GM12878 (cell line): Measurements from ENCODE around the gene CNTN2. TPM values are rescaled to one million over a fixed set of nuclear protein-coding genes. Genes with fewer than 3 reads are reported as not detected.

Experiments used
- ATAC-seq: fragments of 200-7000 bp; cut with Tn5 transposase; 3 replicates; pipeline ENCODE4 v1.9.1; 2020; ENCODE audit warnings: mild to moderate bottlenecking, moderate library complexity
- BruUV-seq: library from RNA; stranded (reverse); fragments of 400-500 nt; replicated peaks from 2 replicates; lab custom pipeline; 2021; lab: Mats Ljungman, UMichigan
- CTCF ChIA-PET: fragments of 300-600 bp; sonication (Branson Sonifier 250); formaldehyde crosslinking; extraction: SDS; loops from one replicate; lab custom pipeline; 2021; ENCODE audit warnings: inconsistent platforms; lab: Yijun Ruan, JAX
- POLR2A ChIA-PET: fragments of 350-600 bp; formaldehyde crosslinking; extraction: SDS; loops from one replicate; lab custom pipeline; 2021; ENCODE audit warnings: inconsistent platforms; lab: Charles Lee
- RAD21 ChIA-PET: fragments of 300-600 bp; sonication (Branson Sonifier 250); formaldehyde crosslinking; loops from one replicate; lab custom pipeline; 2023; ENCODE audit warnings: antibody characterized with exemption; ENCODE audit not compliant: unreplicated experiment; lab: Charles Lee
- SMC1A ChIA-PET: fragments of 300-600 bp; sonication (Branson Sonifier 250); formaldehyde crosslinking; loops from one replicate; lab custom pipeline; 2023; ENCODE audit not compliant: unreplicated experiment, uncharacterized antibody; lab: Charles Lee
- DNase-seq: peaks from one replicate; pipeline ENCODE4 v3.0.0-alpha.2; 2011; ENCODE audit warnings: low read depth, low spot score
- FAIRE-seq: peaks from 3 replicates; lab custom pipeline; 2011; peaks lifted over from hg19 to GRCh38; lab: Jason Lieb, UNC
- H2AFZ ChIP-seq: 2 replicates; pipeline ENCODE4 v1.6.0; 2011; ENCODE audit warnings: low read depth, low read length, control low read depth; ENCODE audit not compliant: control insufficient read depth
- H3K27ac ChIP-seq: 2 replicates; pipeline ENCODE4 v1.5.1; 2011; ENCODE audit warnings: control low read depth; ENCODE audit not compliant: control insufficient read depth, insufficient read depth
- H3K27me3 ChIP-seq, 2 experiments: replicated peaks in 1 of 2; 2 replicates each; pipeline versions ENCODE4 v1.6.0 to v1.6.1; 2011; ENCODE audit warnings: low read length in 1 of 2; ENCODE audit not compliant: control insufficient read depth in 2 of 2, insufficient read depth in 2 of 2
- H3K36me3 ChIP-seq, 2 experiments: 2 replicates each; pipeline ENCODE4 v1.5.1; 2011; ENCODE audit warnings: low read length in 1 of 2; ENCODE audit not compliant: control insufficient read depth in 2 of 2, insufficient read depth in 2 of 2
- H3K4me1 ChIP-seq: 2 replicates; pipeline ENCODE4 v1.6.1; 2011; ENCODE audit warnings: mild to moderate bottlenecking, low read length, moderate library complexity, mixed read lengths; ENCODE audit not compliant: control insufficient read depth, insufficient read depth
- H3K4me2 ChIP-seq: 2 replicates; pipeline ENCODE4 v1.6.0; 2011; ENCODE audit warnings: control low read depth; ENCODE audit not compliant: control insufficient read depth, insufficient read depth
- H3K4me3 ChIP-seq: fragments of 200-600 bp; sonication (generic); 2 replicates; pipeline ENCODE4 v1.5.1; 2016
- H3K79me2 ChIP-seq: 2 replicates; pipeline ENCODE4 v1.6.0; 2011; ENCODE audit warnings: low read length; ENCODE audit not compliant: control insufficient read depth, insufficient read depth
- H3K9ac ChIP-seq: 2 replicates; pipeline ENCODE4 v1.8.0; 2011; ENCODE audit warnings: low read length, control low read depth, mixed read lengths; ENCODE audit not compliant: control insufficient read depth, insufficient read depth
- H3K9me3 ChIP-seq: replicated peaks from 3 replicates; pipeline ENCODE4 v1.5.1; 2011; ENCODE audit warnings: mild to moderate bottlenecking, low read length; ENCODE audit not compliant: control insufficient read depth, insufficient read depth
- H4K20me1 ChIP-seq: 2 replicates; pipeline ENCODE4 v1.6.0; 2011; ENCODE audit not compliant: control insufficient read depth, insufficient read depth
- CBX5 ChIP-seq: sonication (generic); IDR thresholded peaks from 2 replicates; pipeline ENCODE4 v1.6.1; 2016; ENCODE audit warnings: low read depth, moderate library complexity, mild to moderate bottlenecking, inconsistent platforms
- CHD1 ChIP-seq: IDR thresholded peaks from 2 replicates; pipeline ENCODE4 v1.6.1; 2012; ENCODE audit warnings: low read depth, low read length, improper control_type of control experiment
- CREB1 ChIP-seq: IDR thresholded peaks from 2 replicates; pipeline ENCODE4 v1.6.1; 2012; ENCODE audit warnings: low read depth, mild to moderate bottlenecking, inconsistent platforms
- ETV6 ChIP-seq, 2 experiments: fragments of 450-650 bp in 1 of 2; IDR thresholded peaks in 1 of 2; conservative IDR thresholded peaks in 1 of 2; 2 replicates each; pipeline ENCODE4 v1.6.1; 2014; ENCODE audit warnings: antibody characterized with exemption in 1 of 2, borderline replicate concordance in 1 of 2, low read depth in 1 of 2, mild to moderate bottlenecking in 1 of 2, moderate library complexity in 1 of 2
- NBN ChIP-seq: fragments of 450-650 bp; IDR thresholded peaks from 2 replicates; pipeline ENCODE4 v1.6.1; 2016
- SRF ChIP-seq, 2 experiments: IDR thresholded peaks; 2 replicates each; pipeline ENCODE4 v1.6.1; 2011; ENCODE audit warnings: low read depth in 2 of 2, low read length in 2 of 2, mild to moderate bottlenecking in 1 of 2, moderate library complexity in 1 of 2
- WGBS: methylation state at CpG from one replicate; pipeline ENCODE4 v1.1.6; 2016; ENCODE audit warnings: low lambda C conversion rate; ENCODE audit not compliant: insufficient replicate concordance, insufficient coverage; ENCODE audit errors: missing lambda C conversion rate; 5-methylcytosine and 5-hydroxymethylcytosine counted together
- in situ Hi-C: fragments of 300-500 bp; cut with MboI; formaldehyde crosslinking; loops from 9 replicates; pipeline ENCODE4 v1.14.3; 2018; ENCODE audit warnings: mixed read lengths
- intact Hi-C: fragments of 100-400 bp; cut with micrococcal nuclease; formaldehyde crosslinking; loops from one replicate; pipeline ENCODE4 v1.14.2; 2022; ENCODE audit not compliant: unreplicated experiment
- polyA plus RNA-seq, 11 experiments: library from polyadenylated mRNA; depleted of rRNA in 4 of 11; unstranded in 6 of 11; stranded (reverse) in 5 of 11; fragments of >200 nt; fragmentation: Nextera tagmentation in 4 of 11; fragmentation: Illumina TruSeq in 1 of 11; extraction: Ambion mirVana in 4 of 11; extraction: Trizol in 1 of 11; gene quantifications; 1 replicate in 1 of 11; 2 replicates in 10 of 11; pipeline versions ENCODE4 v1.2.1 to v1.2.3, GENCODE V29; 2011 to 2016; ENCODE audit warnings: inconsistent platforms in 2 of 11, missing spikeins in 2 of 11, low read depth in 1 of 11
- total RNA-seq, 4 experiments: library from RNA; depleted of rRNA in 3 of 4; stranded (reverse); fragments of >200 nt in 3 of 4; fragmentation: Illumina TruSeq in 1 of 4; extraction: Trizol in 1 of 4; gene quantifications; 2 replicates each; pipeline versions ENCODE4 v1.2.1 to v1.2.3, GENCODE V29; 2013 to 2021
- TF ChIP-seq, protein P1 (sequence below), 3 experiments: IDR thresholded peaks in 2 of 3; conservative IDR thresholded peaks in 1 of 3; 2 replicates each; pipeline ENCODE4 v1.5.1; 2011; ENCODE audit warnings: low read depth in 3 of 3, low read length in 3 of 3, mild to moderate bottlenecking in 3 of 3, control low read depth in 2 of 3, moderate library complexity in 2 of 3, inconsistent platforms in 1 of 3, mixed read lengths in 1 of 3; ENCODE audit not compliant: control insufficient read depth in 2 of 3, insufficient read depth in 1 of 3; ENCODE audit errors: extremely low read depth in 1 of 3
- TF ChIP-seq, protein P2 (sequence below): fragments of 450-650 bp; IDR thresholded peaks from 2 replicates; pipeline ENCODE4 v1.6.1; 2017; ENCODE audit warnings: mild to moderate bottlenecking, moderate library complexity
- TF ChIP-seq, protein P3 (sequence below): IDR thresholded peaks from 2 replicates; pipeline ENCODE4 v1.6.1; 2012; ENCODE audit warnings: low read depth, low read length, improper control_type of control experiment

CNTN2 gene
- total and polyA plus RNA-seq, 10 of the 15 experiments (the other 5 are each of a cell fraction or from before 2014, with no cell fraction given), result 0.03 TPM; not detected in 9

DNA sequence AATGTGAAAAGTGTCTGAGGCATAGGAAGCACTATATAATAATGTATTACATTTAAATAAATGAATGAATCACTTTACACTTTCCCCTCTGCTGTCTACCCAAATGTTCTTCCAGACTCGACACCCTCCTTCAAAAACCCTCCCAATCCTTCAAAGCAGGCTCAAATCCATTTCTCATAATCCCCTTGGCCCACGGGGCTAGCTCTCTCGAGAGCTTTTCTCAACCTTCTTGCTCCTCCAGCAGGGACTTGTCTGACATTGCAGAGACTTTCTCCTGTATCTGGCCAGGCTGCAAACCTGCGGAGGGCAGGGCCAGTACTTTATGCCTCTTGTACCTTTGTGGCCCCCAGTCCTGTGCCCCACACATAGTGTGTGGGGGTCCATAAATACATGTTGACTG lies 14.1 kb upstream of the CNTN2 start:
- Histone ChIP-seq H3K4me3 (no peak overlapping the region), H3K4me2 (no peak overlapping the region), H3K27ac (no peak overlapping the region), H4K20me1 (no peaks in the 10 kb centered on the region), H3K27me3 (peaks cover 0 to 3% of the 10 kb centered on the region in 2 experiments; a peak in 2 of 4 replicates), H3K9me3 (no peaks in the 10 kb centered on the region), H3K4me1 (no peaks in the 10 kb centered on the region), H3K9ac (no peak overlapping the region), H3K79me2 (no peaks in the 10 kb centered on the region), H2AFZ (no peak overlapping the region), H3K36me3 (no peaks in the 10 kb centered on the region)
- no peak for ATAC-seq
- in situ Hi-C loops, result no loop called here
- SMC1A ChIA-PET, result interaction anchor here (1.3 kb wide), 1 partner anchor 227 kb away, joined by 3 read pairs; no protein-coding TSS in a partner anchor
- FAIRE-seq, result no peak
- CTCF ChIA-PET, result interaction anchor here (0.7 to 1.4 kb wide), 3 partner anchors 33 to 222 kb away, joined by 3 to 7 read pairs (median 3); no protein-coding TSS in a partner anchor
- RAD21 ChIA-PET, result interaction anchor here (0.5 kb wide), 1 partner anchor 629 kb away, joined by 4 read pairs; no protein-coding TSS in a partner anchor
- BruUV-seq, result no TSS peak
- intact Hi-C loops, result no loop called here
- TF ChIP-seq CBX5 (no peak), CHD1 (no peak), SRF (IDR thresholded peaks at IDR 0.05; ENCODE audit: low read depth in 2 of 2, low read length in 2 of 2) (no peak)
- TF ChIP-seq, protein P1, sequence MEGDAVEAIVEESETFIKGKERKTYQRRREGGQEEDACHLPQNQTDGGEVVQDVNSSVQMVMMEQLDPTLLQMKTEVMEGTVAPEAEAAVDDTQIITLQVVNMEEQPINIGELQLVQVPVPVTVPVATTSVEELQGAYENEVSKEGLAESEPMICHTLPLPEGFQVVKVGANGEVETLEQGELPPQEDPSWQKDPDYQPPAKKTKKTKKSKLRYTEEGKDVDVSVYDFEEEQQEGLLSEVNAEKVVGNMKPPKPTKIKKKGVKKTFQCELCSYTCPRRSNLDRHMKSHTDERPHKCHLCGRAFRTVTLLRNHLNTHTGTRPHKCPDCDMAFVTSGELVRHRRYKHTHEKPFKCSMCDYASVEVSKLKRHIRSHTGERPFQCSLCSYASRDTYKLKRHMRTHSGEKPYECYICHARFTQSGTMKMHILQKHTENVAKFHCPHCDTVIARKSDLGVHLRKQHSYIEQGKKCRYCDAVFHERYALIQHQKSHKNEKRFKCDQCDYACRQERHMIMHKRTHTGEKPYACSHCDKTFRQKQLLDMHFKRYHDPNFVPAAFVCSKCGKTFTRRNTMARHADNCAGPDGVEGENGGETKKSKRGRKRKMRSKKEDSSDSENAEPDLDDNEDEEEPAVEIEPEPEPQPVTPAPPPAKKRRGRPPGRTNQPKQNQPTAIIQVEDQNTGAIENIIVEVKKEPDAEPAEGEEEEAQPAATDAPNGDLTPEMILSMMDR (IDR thresholded peaks at IDR 0.05 in 2 of 3, conservative IDR thresholded peaks at IDR 0.05 in 1 of 3; ENCODE audit: control insufficient read depth in 2 of 3, extremely low read depth in 1 of 3, insufficient read depth in 1 of 3, low read depth in 3 of 3, low read length in 3 of 3), result no peak
- POLR2A ChIA-PET, result no interaction called here
- WGBS, result 20% methylated on average over 4 of the region's 4 CpGs
- DNase-seq, result no peak

DNA sequence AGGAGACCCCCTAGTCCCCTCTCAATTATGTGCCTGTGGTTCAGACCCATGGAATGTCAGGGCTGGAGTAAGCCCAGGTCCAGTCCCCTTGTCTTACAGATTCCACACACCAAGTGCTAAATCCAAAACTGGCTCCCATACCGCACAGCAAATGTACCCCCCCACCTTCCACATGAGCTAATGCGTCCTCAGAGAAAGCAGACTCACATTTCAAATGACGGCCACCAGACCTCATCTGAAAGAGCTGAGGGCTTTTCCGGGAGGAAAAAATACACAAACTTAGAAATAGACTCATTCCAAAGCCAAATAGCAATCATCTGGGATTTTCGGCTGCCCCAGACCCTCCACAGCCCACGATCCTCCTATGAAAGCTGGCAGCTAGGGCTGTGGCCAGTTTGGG lies 12.8 kb upstream of the CNTN2 start:
- no peak overlapping the region for H3K4me3 ChIP-seq
- intact Hi-C loops (no loop called here), in situ Hi-C loops (no loop called here)
- no peaks in the 10 kb centered on the region for H3K79me2 ChIP-seq
- no peak overlapping the region for H2AFZ ChIP-seq
- no peak for FAIRE-seq
- H3K36me3 ChIP-seq, result no peaks in the 10 kb centered on the region
- 57% methylated on average over 6 of the region's 6 CpGs for WGBS
- ATAC-seq, result no peak
- H3K9ac ChIP-seq, result no peak overlapping the region
- SMC1A ChIA-PET, result no interaction called here
- RAD21 ChIA-PET, result no interaction called here
- H3K9me3 ChIP-seq, result no peaks in the 10 kb centered on the region
- H3K27ac ChIP-seq, result no peak overlapping the region
- TF ChIP-seq, protein P2, sequence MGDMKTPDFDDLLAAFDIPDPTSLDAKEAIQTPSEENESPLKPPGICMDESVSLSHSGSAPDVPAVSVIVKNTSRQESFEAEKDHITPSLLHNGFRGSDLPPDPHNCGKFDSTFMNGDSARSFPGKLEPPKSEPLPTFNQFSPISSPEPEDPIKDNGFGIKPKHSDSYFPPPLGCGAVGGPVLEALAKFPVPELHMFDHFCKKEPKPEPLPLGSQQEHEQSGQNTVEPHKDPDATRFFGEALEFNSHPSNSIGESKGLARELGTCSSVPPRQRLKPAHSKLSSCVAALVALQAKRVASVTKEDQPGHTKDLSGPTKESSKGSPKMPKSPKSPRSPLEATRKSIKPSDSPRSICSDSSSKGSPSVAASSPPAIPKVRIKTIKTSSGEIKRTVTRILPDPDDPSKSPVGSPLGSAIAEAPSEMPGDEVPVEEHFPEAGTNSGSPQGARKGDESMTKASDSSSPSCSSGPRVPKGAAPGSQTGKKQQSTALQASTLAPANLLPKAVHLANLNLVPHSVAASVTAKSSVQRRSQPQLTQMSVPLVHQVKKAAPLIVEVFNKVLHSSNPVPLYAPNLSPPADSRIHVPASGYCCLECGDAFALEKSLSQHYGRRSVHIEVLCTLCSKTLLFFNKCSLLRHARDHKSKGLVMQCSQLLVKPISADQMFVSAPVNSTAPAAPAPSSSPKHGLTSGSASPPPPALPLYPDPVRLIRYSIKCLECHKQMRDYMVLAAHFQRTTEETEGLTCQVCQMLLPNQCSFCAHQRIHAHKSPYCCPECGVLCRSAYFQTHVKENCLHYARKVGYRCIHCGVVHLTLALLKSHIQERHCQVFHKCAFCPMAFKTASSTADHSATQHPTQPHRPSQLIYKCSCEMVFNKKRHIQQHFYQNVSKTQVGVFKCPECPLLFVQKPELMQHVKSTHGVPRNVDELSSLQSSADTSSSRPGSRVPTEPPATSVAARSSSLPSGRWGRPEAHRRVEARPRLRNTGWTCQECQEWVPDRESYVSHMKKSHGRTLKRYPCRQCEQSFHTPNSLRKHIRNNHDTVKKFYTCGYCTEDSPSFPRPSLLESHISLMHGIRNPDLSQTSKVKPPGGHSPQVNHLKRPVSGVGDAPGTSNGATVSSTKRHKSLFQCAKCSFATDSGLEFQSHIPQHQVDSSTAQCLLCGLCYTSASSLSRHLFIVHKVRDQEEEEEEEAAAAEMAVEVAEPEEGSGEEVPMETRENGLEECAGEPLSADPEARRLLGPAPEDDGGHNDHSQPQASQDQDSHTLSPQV, result no peak
- TF ChIP-seq NBN (no peak), CREB1 (no peak), ETV6 (conservative IDR thresholded peaks at IDR 0.05 in 1 of 2, IDR thresholded peaks at IDR 0.05 in 1 of 2; ENCODE audit: borderline replicate concordance in 1 of 2, low read depth in 1 of 2) (no peak)
- TF ChIP-seq, protein P3, sequence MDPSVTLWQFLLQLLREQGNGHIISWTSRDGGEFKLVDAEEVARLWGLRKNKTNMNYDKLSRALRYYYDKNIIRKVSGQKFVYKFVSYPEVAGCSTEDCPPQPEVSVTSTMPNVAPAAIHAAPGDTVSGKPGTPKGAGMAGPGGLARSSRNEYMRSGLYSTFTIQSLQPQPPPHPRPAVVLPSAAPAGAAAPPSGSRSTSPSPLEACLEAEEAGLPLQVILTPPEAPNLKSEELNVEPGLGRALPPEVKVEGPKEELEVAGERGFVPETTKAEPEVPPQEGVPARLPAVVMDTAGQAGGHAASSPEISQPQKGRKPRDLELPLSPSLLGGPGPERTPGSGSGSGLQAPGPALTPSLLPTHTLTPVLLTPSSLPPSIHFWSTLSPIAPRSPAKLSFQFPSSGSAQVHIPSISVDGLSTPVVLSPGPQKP, result no peak
- no peak for DNase-seq
- BruUV-seq, result no TSS peak
- H4K20me1 ChIP-seq, result no peaks in the 10 kb centered on the region
- CTCF ChIA-PET, result interaction anchor here (2.3 kb wide), 1 partner anchor 32 kb away, joined by 8 read pairs; no protein-coding TSS in a partner anchor
- no peaks in the 10 kb centered on the region for H3K4me1 ChIP-seq
- peaks cover 0 to 3% of the 10 kb centered on the region in 2 experiments; a peak in 2 of 4 replicates for H3K27me3 ChIP-seq
- no peak overlapping the region for H3K4me2 ChIP-seq
- POLR2A ChIA-PET, result no interaction called here
